KMS-11 (cell line): ENCODE data around the gene USP32.
"Not testable (repeated sequence)": the region's sequence is repeated elsewhere in the genome, so short reads cannot be mapped to it uniquely, and the experiment has no call there.

ENCODE experiments used
- H2AFZ ChIP-seq: fragments of 200-600 bp; sonication (generic); 2 replicates; pipeline ENCODE4 v1.6.1; 2016; ENCODE audit warnings: antibody characterized with exemption, mixed run types, low read depth
- H3K27ac ChIP-seq: fragments of 200-600 bp; sonication (generic); 2 replicates; pipeline ENCODE4 v1.6.1; 2016; ENCODE audit warnings: mild to moderate bottlenecking, mixed run types
- H3K27me3 ChIP-seq: fragments of 200-600 bp; sonication (generic); 2 replicates; pipeline ENCODE4 v1.6.1; 2017; ENCODE audit warnings: mild to moderate bottlenecking, low read depth, mixed run types, moderate library complexity; ENCODE audit not compliant: insufficient read depth
- H3K36me3 ChIP-seq: fragments of 200-600 bp; sonication (generic); 2 replicates; pipeline ENCODE4 v1.6.1; 2017; ENCODE audit warnings: mild to moderate bottlenecking, mixed run types; ENCODE audit not compliant: insufficient read depth
- H3K4me1 ChIP-seq: fragments of 200-600 bp; sonication (generic); 2 replicates; pipeline ENCODE4 v1.6.1; 2016; ENCODE audit warnings: mild to moderate bottlenecking, low read depth, mixed run types; ENCODE audit not compliant: poor library complexity, severe bottlenecking
- H3K4me2 ChIP-seq: fragments of 200-600 bp; sonication (generic); 2 replicates; pipeline ENCODE4 v1.7.0; 2016; ENCODE audit warnings: mild to moderate bottlenecking, mixed run types
- H3K4me3 ChIP-seq: fragments of 200-600 bp; sonication (generic); IDR thresholded peaks from 2 replicates; pipeline ENCODE4 v1.6.1; 2017; ENCODE audit warnings: low read depth, low read length, mixed read lengths; ENCODE audit not compliant: insufficient read depth
- H3K79me2 ChIP-seq: fragments of 200-600 bp; sonication (generic); 2 replicates; pipeline ENCODE4 v1.6.1; 2016; ENCODE audit warnings: low read depth, mixed run types; ENCODE audit not compliant: insufficient read depth
- H3K9ac ChIP-seq: fragments of 200-600 bp; sonication (generic); 2 replicates; pipeline ENCODE4 v1.6.1; 2016; ENCODE audit warnings: mild to moderate bottlenecking, mixed run types
- H4K20me1 ChIP-seq: fragments of 200-600 bp; sonication (generic); 2 replicates; pipeline ENCODE4 v1.6.1; 2016; ENCODE audit warnings: mild to moderate bottlenecking, mixed run types; ENCODE audit not compliant: insufficient read depth
- CTCF ChIP-seq: fragments of 200-600 bp; sonication (generic); conservative IDR thresholded peaks from 2 replicates; pipeline ENCODE4 v1.6.1; 2017; ENCODE audit warnings: low read depth, mild to moderate bottlenecking, antibody characterized with exemption, low read length, moderate library complexity, mixed read lengths

USP32 gene

GRCh38 chr17:60387666-60388065 lies 4.3 kb downstream of the USP32 start:
- H3K79me2 ChIP-seq = peaks cover 31% of the 10 kb centered on the region; the same call in 1 of the 2 replicates
- H4K20me1 ChIP-seq = no peaks in the 10 kb centered on the region
- H2AFZ ChIP-seq = no peak overlapping the region
- H3K4me3 ChIP-seq = no peak overlapping the region
- peaks cover 12% of the 10 kb centered on the region for H3K4me1 ChIP-seq
- no peaks in the 10 kb centered on the region for H3K36me3 ChIP-seq
- no peaks in the 10 kb centered on the region for H3K27me3 ChIP-seq
- H3K4me2 ChIP-seq = no peak overlapping the region
- no peak overlapping the region for H3K27ac ChIP-seq
- H3K9ac ChIP-seq = no peak overlapping the region
- TF ChIP-seq CTCF = no peak

DNA sequence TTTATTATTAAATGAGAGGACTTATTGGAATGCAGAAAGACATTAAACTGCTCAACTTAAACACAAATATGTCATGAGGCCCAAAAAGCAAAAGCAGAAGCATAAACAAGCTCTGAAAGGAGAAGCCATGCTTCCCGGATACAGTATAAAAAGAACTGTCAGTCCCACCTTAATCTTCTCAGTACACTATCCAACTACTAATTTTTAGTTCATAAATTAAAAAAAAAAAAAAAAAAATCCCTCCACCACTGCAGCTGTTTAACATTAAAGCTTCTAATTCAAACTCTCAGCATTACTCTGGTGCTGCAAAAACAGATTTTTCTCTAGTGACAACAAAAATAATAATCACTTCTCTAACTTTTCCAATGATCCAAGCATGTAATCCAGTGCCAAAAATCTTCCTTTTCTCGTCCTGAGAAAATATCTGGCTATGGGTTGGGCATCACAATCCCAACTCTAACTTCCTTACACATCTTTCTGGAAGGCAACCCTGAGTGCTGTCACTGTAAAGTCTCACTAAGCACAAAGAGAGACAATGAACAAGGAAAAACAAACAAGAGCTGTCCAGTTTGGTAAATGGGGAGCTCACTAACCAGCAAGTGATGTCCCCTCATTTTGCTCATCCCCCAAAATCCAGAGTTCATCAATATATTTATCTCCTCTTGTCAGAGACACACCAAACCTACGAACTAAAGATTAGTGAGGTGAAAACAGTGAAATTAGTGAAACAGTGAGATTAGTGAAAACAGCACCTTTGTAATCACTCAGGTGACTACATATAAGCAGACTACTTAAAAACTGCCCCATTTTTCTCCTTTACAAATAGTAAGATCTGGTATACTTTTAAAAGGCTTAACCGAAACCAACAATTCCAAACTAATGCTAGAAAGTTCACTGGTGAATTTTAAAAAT lies 5.5 kb downstream of the USP32 start:
- H3K36me3 ChIP-seq = no peaks in the 10 kb centered on the region
- peaks cover 12% of the 10 kb centered on the region for H3K4me1 ChIP-seq
- H4K20me1 ChIP-seq = no peaks in the 10 kb centered on the region
- no peak overlapping the region for H2AFZ ChIP-seq
- no peak overlapping the region for H3K9ac ChIP-seq
- H3K27me3 ChIP-seq = no peaks in the 10 kb centered on the region
- H3K79me2 ChIP-seq = peaks cover 31% of the 10 kb centered on the region; the same call in 1 of the 2 replicates
- H3K27ac ChIP-seq = no peak overlapping the region
- TF ChIP-seq CTCF = no peak
- H3K4me2 ChIP-seq = no peak overlapping the region
- no peak overlapping the region for H3K4me3 ChIP-seq

- not testable (repeated sequence) for H3K27ac ChIP-seq, H3K9ac ChIP-seq
These were observed 7.0 kb downstream of the USP32 start for GRCh38 chr17:60384921-60385320.

GRCh38 chr17:60383379-60383778 lies 8.6 kb downstream of the USP32 start:
- no peaks in the 10 kb centered on the region for H3K4me1 ChIP-seq
- no peak overlapping the region for H2AFZ ChIP-seq
- no peak overlapping the region for H3K9ac ChIP-seq
- H3K36me3 ChIP-seq = no peaks in the 10 kb centered on the region
- TF ChIP-seq CTCF = no peak
- H4K20me1 ChIP-seq = no peaks in the 10 kb centered on the region
- no peak overlapping the region for H3K27ac ChIP-seq
- no peak overlapping the region for H3K4me3 ChIP-seq
- peaks cover 20% of the 10 kb centered on the region; the same call in 1 of the 2 replicates for H3K79me2 ChIP-seq
- H3K4me2 ChIP-seq = no peak overlapping the region
- H3K27me3 ChIP-seq = no peaks in the 10 kb centered on the region

More at GRCh38 chr17:60384921-60385320, 7.0 kb downstream of the USP32 start:
- not testable (repeated sequence) for H3K4me3 ChIP-seq, H4K20me1 ChIP-seq, H3K4me1 ChIP-seq, H3K4me2 ChIP-seq, H3K36me3 ChIP-seq, H2AFZ ChIP-seq, H3K27me3 ChIP-seq
- H3K79me2 ChIP-seq = peaks cover 24% of the 10 kb centered on the region; the same call in 1 of the 2 replicates

- Histone ChIP-seq H3K4me1 (no peaks in the 10 kb centered on the region), H3K79me2 (peaks cover 14% of the 10 kb centered on the region; the same call in 1 of the 2 replicates), H2AFZ (no peak overlapping the region), H4K20me1 (no peaks in the 10 kb centered on the region), H3K36me3 (no peaks in the 10 kb centered on the region), H3K4me3 (no peak overlapping the region), H3K9ac (no peak overlapping the region), H3K4me2 (no peak overlapping the region), H3K27ac (no peak overlapping the region), H3K27me3 (no peaks in the 10 kb centered on the region)
- TF ChIP-seq CTCF = no peak
These were observed 10.0 kb downstream of the USP32 start for GRCh38 chr17:60381958-60382357.

DNA sequence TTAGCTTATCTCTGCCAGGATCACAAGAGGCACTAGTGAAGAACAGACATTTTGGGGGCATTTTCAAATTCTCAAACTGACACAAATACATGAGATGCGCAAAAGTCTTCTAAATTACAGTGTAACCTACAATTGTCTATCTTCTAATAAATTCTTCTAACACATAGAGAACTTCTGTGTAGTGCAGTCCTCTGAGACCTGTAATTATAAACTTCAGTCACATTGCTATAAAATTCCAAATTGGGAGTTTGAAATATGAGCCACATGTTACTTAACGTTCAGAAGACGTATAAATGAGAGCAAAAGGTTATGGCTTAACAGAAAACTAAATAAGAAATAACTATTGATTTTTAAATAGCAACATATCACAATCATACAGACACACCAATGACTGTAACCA lies 12.5 kb downstream of the USP32 start:
- not testable (repeated sequence) for H4K20me1 ChIP-seq, H3K4me3 ChIP-seq, H3K27me3 ChIP-seq, H3K9ac ChIP-seq, H3K4me2 ChIP-seq, H3K27ac ChIP-seq, H3K79me2 ChIP-seq, H2AFZ ChIP-seq, H3K4me1 ChIP-seq, H3K36me3 ChIP-seq

GRCh38 chr17:60378187-60378586 lies 13.7 kb downstream of the USP32 start:
- H3K79me2 ChIP-seq, H4K20me1 ChIP-seq, H2AFZ ChIP-seq: not testable (repeated sequence)

More at GRCh38 chr17:60378187-60378586, 13.7 kb downstream of the USP32 start:
- not testable (repeated sequence) for H3K4me2 ChIP-seq, H3K27me3 ChIP-seq, H3K9ac ChIP-seq, H3K4me3 ChIP-seq, H3K36me3 ChIP-seq, H3K4me1 ChIP-seq, H3K27ac ChIP-seq
